Body of pancreas (tissue), 4 donors: ENCODE data around the gene BMP8A.

ENCODE experiments used
- CTCF ChIP-seq, 7 experiments: fragments of 450-650 bp in 4 of 7; fragments of 200-600 bp in 3 of 7; sonication (generic) in 3 of 7; IDR thresholded peaks; one replicate each; pipeline ENCODE4 v1.5.1; 2016 to 2019; ENCODE audit warnings: antibody characterized with exemption in 7 of 7
- POLR2A ChIP-seq, 3 donors: fragments of 450-650 bp; IDR thresholded peaks; one replicate each; pipeline ENCODE4 v1.6.1; 2016; ENCODE audit warnings: antibody characterized with exemption in 3 of 3, mild to moderate bottlenecking in 2 of 3

DNA sequence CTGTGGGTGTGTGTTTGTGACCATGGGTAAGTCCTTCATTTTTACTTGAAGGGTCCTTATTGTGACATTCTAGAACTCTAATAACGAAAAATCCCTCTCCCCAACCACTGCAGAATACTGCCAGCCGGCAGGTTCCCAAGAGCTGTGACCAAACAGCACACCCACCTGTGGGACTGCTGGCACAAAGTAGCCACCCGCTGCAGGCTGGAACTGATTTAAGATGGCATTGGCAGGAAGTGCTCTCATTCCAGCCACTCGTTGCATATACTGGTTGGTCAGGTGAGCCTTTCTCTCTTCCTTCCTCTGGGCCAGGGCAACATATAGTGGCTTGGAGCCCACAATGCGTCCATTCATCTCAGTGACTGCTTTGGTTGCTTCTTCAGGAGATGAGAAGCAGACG is 73.5 kb downstream of the BMP8A start:
- TF ChIP-seq CTCF (IDR thresholded peaks at IDR 0.05): no peak
- no peak for TF ChIP-seq POLR2A (IDR thresholded peaks at IDR 0.05)
